Measurements from ENCODE around the gene SLC8A3.

GRCh38 chr14:70018230-70018629 is 170.5 kb downstream of the SLC8A3 start:
- TF ChIP-seq POLR2AphosphoS5 (IDR thresholded peaks at IDR 0.05), result no peak
- TF ChIP-seq, protein P1, sequence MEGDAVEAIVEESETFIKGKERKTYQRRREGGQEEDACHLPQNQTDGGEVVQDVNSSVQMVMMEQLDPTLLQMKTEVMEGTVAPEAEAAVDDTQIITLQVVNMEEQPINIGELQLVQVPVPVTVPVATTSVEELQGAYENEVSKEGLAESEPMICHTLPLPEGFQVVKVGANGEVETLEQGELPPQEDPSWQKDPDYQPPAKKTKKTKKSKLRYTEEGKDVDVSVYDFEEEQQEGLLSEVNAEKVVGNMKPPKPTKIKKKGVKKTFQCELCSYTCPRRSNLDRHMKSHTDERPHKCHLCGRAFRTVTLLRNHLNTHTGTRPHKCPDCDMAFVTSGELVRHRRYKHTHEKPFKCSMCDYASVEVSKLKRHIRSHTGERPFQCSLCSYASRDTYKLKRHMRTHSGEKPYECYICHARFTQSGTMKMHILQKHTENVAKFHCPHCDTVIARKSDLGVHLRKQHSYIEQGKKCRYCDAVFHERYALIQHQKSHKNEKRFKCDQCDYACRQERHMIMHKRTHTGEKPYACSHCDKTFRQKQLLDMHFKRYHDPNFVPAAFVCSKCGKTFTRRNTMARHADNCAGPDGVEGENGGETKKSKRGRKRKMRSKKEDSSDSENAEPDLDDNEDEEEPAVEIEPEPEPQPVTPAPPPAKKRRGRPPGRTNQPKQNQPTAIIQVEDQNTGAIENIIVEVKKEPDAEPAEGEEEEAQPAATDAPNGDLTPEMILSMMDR (IDR thresholded peaks at IDR 0.05), result no peak
- no peak for TF ChIP-seq POLR2A (IDR thresholded peaks at IDR 0.05; ENCODE audit: low read depth)
- TF ChIP-seq EP300 (IDR thresholded peaks at IDR 0.05), result no peak
